Measurements from ENCODE around the gene FAM161B. TPM values are rescaled to one million over a fixed set of nuclear protein-coding genes. Genes with fewer than 3 reads are reported as not detected.
"Not testable (repeated sequence)": the region's sequence is repeated elsewhere in the genome, so short reads cannot be mapped to it uniquely, and the experiment has no call there.

The FAM161B gene, protein sequence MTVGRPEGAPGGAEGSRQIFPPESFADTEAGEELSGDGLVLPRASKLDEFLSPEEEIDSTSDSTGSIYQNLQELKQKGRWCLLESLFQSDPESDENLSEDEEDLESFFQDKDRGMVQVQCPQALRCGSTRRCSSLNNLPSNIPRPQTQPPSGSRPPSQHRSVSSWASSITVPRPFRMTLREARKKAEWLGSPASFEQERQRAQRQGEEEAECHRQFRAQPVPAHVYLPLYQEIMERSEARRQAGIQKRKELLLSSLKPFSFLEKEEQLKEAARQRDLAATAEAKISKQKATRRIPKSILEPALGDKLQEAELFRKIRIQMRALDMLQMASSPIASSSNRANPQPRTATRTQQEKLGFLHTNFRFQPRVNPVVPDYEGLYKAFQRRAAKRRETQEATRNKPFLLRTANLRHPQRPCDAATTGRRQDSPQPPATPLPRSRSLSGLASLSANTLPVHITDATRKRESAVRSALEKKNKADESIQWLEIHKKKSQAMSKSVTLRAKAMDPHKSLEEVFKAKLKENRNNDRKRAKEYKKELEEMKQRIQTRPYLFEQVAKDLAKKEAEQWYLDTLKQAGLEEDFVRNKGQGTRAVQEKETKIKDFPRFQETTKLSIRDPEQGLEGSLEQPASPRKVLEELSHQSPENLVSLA
- 8.9 TPM for total RNA-seq

DNA sequence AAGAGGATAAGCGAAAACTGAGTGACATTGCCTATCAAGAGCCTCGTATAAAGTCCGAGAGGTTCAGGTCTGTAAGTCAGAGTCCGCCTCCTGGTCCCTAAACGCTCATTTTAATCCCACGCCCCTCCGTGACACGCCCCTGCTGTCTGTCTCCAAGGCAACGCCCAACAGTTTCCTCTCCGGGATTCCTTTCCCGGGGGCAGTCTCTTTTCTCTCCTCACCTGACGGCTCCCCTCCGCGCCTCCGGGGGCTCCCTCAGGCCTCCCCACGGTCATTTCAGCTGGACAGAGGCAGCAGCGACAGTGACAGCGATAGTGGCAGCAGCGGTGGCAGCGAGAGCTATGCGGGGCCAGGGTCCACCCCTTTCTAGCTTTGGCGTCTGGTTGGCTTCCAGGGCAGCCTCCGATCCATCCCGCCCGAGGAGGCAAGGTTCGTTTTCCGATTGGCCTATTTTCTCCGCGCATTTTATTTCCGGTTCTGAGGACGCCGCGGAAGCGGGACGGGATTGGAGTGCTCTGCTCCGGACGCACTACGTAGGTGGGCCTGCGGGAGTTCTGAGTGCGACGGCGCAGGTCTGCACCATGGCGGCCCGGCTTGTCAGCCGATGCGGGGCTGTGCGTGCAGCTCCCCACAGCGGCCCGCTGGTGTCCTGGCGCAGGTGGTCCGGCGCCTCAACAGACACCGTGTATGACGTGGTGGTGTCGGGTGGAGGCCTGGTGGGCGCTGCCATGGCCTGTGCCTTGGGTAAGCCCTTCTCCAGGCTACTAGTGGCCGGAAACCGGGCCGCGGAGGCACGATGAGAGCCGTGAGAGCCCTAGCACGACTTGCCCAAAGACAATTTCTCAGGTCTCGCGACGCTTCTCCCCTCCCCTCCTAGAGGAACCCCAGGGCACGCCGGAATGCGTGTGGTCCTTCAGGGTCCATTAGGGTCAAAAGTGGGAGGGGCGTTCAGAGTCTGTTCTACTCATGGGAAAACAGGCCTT is at the start of gene FAM161B, which contains the start of gene COQ6:
FAM161B (minus strand) TSS at position 343 of the 983 bp plus-strand sequence; CDS start at position 275, 68 bp downstream.
COQ6 (plus strand) TSS at position 551 of the 983 bp plus-strand sequence; CDS start at position 582, 31 bp downstream.
- peak; percentile 96 for DNase-seq (ENCODE audit: low spot score)

DNA sequence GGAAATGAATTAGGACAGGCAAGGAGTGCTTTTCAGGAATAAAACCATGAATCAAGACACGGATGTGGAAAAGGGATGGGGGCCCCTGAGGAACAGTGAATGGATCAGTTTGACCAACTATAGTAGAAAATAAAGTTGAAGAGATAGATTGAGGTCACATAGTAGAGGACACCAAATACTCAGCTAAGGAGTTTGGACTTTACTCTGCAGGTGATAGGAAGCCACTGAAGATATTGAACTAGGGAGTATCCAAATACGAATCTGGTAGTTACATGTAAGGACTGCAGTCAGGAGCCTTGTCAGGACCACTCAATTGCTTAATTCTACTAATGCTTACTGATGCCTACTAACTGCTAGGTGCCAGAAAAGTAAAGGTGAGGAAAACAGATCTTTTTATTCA is 48.8 kb upstream of the FAM161B start:
- DNase-seq (ENCODE audit: low spot score), result no peak

DNA sequence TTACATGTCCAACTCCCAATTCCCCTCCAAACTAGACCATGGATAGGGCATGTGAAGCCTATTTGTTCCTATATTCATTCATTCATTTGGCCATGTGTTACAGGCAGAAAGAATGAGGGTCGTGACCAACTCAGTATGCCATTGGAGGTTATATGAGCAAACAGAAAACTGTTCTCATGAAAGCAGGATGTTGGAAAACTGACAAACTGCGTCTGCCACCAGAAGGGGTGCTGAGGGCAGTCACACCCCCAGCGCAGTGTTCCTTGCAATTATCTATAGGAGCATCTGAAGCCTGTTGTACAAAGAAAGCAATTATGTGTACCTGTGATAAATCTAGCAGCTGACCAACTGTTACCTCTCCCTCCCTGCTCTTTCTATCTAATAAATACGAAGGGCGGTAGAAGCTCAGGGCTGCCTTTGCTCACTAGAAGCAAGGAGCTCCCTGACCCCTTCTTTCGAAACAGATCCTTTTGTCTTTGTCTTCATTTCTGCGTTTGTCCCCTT is 48.1 kb upstream of the FAM161B start:
- no peak for DNase-seq (ENCODE audit: low spot score)

DNA sequence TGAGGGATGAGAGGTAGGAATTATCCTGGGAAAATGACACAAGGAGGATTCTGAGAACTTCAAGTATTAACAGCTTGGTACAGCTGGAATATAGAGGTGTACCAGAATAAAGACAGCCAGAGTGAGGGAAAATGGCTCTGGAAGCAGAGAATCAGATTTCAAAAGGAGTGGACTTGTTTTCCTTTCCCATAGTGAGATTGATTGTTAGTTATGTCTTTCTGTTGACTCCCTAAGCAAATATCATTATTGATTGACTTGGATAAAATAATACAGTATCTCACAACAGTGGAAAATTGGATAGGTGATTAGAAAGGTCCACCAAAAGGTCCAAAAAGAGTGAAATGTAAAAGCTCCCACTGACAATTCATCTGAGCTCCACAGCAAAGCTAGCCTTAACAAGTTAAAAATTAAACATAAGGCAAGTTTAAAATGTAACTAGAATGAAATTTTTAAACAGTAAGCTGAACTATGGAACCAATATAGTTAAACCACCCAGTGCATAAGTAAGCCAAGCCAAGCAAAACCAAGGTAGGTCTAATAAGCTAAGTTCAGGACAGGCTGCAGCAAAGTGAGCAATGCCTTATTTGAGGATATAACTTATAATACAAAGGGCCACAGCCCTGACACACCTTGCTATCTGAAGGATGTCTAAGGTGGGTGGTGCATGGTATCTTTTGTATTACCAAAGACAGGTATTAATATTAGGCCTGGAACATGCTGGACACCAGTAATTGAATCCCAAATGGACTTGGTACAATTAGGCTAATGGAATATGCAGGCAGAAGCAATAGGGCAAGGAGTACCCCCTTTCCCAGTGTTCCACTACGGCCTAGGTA is 47.4 kb upstream of the FAM161B start:
- no peak for DNase-seq (ENCODE audit: low spot score)

DNA sequence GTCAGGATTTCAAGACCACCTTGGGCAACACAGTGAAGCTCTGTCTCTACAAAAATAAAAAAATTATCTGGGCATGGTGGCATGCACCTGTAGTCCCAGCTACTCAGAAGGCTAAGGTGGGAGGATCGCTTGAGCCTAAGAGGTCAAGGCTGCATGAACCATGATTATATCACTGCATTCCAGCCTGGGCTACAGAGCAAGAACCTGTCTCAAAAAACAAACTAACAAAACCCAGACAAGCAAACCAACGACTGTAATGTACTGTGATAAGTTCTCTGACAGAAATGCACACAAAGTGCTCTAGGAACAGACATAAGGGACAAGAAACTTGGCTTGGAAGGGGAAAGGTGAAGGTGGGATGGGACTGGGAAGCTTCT is 46.8 kb upstream of the FAM161B start:
- no peak for DNase-seq (ENCODE audit: low spot score)

DNA sequence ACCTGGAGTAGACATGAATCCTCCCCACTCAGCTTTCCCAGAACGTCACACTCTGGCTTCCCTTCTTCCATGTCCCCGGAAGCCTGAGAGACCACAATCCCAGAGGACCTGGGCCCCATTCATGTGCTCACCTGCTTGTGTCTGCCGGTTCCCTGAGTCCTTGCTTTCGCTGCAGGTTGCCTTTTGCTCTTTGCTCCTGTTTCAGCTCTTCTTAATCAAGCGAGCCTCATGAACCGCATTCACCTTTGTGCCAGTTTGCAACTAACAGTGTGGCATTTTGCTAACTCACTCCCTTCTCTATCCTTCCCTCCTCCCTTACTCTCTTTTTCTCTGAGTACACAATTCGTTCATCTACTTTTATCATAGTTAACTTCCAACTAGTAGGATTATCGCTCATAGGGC is 46.1 kb upstream of the FAM161B start:
- no peak for DNase-seq (ENCODE audit: low spot score)

DNA sequence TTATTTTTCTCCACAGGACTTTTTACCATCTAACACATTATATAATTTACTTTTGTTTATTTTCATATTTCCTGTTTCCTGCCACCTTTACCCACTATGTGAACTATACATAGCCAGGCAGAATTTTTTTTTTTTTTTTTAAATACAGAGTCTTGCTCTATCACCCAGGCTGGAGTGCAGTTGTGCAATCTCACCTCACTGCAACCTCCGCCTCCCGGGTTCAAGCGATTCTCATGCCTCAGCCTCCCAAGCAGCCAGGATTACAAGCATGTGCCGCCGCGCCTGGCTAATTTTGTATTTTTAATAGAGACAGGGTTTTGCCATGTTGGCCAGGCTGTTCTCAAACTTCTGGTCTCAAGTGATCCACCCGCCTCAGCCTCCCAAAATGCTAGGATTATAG is 45.0 kb upstream of the FAM161B start:
- not testable (repeated sequence) for DNase-seq (ENCODE audit: low spot score)

DNA sequence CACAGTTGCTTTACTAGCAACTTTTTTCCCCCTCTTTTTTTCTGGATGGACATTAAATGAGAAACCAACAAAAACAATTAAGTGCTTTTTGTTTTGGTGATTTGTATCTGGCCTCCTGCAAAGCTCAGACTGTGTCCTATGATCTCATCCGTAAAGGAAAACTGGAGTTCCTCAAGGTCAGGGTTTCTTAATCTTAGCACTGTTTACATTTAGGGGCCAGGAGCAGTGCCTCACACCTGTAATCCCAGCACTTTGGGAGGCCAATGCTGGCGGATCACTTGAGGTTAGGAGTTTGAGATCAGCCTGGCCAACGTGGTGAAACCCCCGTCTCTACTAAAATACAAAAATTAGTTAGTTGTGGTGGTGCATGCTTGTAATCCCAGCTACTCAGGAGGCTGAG is 41.2 kb upstream of the FAM161B start:
- DNase-seq (ENCODE audit: low spot score), result no peak

DNA sequence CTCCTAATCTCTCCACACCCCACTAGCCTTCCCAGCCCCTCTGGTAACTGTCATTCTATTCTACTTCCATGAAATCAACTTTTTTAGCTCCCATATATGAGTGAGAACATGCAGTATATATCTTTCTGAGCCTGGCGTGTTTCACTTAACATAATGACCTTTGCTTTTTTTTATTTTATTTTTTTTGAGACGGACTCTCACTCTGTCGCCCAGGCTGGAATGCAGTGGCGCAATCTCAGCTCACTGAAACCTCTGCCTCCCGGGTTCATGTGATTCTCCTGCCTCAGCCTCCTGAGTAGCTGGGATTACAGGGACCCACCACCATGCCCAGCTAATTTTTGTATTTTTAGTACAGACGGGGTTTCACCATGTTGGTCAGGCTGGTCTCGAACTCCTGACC is 38.8 kb upstream of the FAM161B start:
- DNase-seq (ENCODE audit: low spot score), result not testable (repeated sequence)

DNA sequence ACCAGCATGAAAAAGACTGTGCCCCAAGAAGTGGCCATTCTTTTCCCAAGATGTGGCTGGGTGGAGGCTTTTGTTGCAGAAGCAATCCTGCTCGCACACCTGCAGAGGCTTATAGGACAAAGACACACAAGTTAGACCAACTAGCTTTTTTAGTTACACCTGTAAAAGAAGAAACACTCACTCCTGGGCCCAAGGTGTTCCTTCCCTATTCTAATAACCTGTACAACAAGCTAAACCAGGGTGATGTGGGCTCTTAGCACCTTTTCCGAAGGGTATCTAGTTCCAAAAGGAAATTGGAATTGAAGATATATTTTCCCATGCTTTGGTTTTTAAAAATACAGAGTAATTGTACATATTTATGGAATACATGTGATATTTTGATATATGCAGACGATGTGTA is 38.2 kb upstream of the FAM161B start:
- DNase-seq (ENCODE audit: low spot score), result no peak

DNA sequence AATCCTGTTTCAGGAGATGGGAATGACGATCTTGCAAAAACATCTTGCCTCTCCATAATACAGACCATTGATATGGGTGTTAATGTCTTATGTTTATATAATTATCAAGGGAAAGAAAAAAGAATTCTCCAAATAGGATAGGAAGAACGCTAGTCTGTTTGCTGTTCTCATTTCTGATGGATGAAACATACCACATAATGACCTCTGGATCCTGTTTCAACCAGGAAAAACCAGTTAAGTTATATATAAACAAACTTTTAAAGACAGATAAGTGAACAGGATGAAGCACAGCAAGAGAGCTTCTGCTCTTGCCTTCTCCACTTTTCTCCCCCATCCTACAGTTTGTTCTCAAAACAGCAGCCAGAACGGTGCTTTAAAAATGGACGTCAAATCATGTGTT is 28.0 kb upstream of the FAM161B start:
- DNase-seq (ENCODE audit: low spot score), result no peak

DNA sequence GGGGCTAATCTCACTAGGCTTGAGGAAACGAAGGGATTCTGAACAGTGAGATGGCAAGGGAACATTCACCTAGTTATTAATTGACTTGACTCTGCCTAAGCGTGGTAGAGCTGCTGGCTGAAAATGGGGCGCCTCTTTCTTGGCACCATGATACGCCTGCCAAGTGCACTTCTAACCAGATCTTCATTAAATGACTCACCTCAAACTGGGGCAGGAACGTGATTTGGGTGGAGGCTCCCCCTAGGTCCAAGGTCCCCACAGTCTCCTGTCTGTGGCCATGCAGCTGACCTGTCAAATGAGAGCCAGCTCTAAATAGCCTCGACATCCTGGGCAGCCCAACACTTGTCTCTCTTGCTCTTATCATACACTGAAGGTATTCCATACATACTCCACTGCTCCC is 26.2 kb upstream of the FAM161B start:
- DNase-seq (ENCODE audit: low spot score), result no peak

DNA sequence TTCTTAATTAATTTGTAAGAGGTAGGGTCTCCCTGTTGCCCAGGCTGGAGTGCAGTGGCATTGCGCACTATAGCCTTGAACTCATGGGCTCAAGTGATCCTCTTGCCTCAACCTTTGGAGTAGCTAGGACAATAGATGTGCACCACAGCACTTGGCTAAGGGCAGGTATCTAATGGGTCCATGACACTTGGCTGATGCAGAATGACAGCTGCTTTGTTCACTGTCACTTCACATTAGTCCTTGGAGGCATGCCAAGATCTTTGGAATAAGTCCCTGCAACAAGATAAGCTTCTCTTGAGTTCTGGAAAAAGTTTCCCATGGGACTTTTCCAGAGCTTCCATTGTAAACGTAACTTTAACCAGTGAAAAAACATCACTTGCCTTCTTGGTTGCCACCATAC is 23.6 kb upstream of the FAM161B start:
- DNase-seq (ENCODE audit: low spot score), result no peak

DNA sequence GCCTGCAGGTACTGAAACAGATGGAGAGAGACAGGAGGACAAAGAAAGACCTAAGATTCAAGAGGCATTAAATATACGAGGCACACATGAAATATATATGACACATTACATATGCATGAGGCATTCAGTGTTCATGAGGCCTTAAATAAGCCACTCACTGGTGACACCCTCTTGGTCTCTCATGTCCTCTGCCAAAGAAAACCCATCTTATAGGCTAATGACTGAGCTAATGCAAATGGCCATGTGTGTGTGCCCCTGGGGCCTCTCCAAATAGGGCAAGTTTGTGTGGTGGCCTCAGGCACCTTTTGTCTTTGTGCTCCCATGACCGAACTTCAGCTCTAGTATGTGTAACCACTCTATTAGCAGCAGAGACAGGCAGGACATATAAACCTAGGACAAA is 19.0 kb upstream of the FAM161B start:
- DNase-seq (ENCODE audit: low spot score), result no peak

DNA sequence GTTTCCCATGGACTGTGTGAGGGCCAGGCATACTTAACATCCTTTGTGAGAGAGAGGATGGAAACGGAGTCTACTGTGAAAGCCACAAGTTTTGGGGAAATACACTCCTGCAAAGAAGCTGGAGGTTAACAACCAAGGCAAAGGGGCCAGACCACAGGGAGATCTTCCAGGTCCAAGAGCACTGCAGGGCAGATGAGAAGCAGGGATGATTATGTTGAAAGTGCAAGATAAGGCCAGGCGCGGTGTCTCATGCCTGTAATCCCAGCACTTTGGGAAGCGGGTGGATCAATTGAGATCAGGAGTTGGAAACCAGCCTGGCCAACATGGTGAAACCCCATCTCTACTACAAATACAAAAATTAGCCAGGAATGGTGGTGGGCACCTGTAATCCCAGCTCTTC is 15.3 kb upstream of the FAM161B start:
- DNase-seq (ENCODE audit: low spot score), result no peak

DNA sequence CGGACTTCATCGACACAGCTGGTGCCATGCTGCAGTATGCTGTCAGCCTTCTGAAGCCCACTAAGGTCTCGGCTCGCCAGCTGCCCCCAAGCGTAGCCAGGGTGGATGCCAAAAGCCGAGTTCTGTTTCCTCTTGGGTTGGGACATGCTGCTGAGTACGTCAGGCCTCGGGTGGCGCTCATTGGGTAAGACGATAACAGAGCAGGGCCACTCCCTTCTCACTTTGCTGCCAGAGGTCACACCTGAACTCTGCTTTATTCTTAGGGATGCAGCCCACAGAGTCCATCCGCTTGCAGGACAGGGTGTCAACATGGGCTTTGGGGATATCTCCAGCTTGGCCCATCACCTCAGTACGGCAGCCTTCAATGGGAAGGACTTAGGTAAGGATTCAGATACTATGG is 11.3 kb upstream of the FAM161B start:
- DNase-seq (ENCODE audit: low spot score), result no peak

DNA sequence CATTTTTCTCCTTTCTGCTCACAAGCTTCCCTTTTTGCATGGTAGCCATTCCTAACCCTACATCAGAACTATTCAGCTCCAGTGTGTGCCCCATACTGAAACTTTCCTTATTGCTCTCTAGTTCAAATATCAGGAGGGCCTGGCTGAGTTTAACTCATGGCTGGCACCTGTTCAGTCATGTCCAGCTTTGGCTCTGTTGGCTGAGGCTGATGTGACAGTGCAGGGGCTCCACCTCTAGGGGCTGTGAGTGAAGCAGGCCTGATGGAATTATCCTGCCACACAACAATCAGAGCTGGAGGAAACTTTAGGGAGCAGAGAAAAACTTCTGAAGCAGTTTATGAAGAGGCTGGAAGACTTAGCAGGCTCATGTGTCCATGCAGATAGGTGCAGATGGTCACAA is 8.7 kb upstream of the FAM161B start:
- no peak for DNase-seq (ENCODE audit: low spot score)

DNA sequence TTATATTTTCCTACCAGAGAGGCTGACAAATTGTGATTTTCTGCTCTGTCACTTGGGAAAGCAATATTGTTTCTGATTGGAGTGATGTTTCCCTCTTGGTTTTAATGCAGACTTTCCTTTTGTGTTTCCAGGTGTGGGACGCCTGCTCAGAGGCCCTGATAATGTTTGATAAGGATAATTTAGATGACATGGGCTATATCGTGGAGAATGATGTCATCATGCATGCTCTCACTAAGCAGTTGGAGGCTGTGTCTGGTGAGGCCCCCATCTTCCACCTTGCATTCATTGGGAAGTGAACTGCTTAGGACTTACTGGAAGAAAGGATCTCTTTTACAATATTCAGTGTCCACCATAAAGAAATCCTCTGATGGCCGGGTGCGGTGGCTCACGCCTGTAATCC is 5.8 kb upstream of the FAM161B start:
- no peak for DNase-seq (ENCODE audit: low spot score)

DNA sequence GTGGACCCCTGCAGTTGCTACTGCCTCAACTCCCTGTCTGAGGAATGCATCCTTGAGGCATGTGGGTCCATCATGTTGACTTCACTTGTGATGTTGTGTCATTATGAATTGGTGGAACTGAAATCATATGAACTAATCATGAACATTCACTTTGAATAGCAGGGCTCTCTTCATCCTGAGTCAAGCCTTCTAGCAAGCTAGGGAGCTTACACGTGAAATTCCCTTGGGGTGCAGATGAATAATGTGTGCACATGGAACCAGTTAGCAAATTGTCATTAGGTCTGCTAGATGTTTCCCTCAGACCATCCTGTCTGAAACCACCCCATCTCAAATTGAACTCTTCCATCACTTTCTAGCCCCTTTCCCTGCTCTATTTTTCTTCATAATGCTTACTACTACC is 3.8 kb upstream of the FAM161B start:
- no peak for DNase-seq (ENCODE audit: low spot score)

DNA sequence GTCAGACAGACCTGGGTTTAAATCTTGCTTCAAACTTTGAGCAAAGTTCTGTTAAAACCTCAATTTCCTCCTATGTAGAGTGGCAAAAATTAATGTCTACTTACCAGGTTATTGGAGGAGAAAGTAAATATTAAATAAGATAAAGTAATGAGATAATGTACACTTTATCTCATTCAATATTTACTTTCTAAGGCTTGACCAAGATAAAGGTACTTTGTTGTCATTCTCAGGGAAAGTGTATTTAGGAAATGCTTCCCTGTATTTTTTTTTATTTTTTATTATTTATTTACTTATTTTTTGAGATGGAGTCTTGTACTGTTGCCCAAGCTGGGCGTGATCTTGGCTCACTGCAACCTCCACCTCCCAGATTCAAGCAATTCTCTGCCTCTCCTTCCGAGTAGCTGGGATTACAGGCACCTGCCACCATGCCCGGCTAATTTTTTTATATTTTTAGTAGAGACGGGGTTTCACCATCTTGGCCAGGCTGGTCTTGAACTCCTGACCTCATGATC is 4.7 kb downstream of the FAM161B start:
- DNase-seq (ENCODE audit: low spot score), result no peak

Measured in ureter (tissue), 1 donor.